PC-9 (cell line): ENCODE results near the gene TRMT1. TPM values are rescaled to one million over a fixed set of nuclear protein-coding genes. Genes with fewer than 3 reads are reported as not detected.

Experiments
- BruUV-seq: library from RNA; stranded (reverse); fragments of 400-500 nt; replicated peaks from 2 replicates; lab custom pipeline; 2021; lab: Mats Ljungman, UMichigan
- CTCF ChIA-PET: fragments of 300-600 bp; sonication (Branson Sonifier 250); formaldehyde crosslinking; loops from one replicate; lab custom pipeline; 2022; ENCODE audit warnings: antibody characterized with exemption; lab: Charles Lee
- POLR2A ChIA-PET: fragments of 300-600 bp; sonication (Branson Sonifier 250); formaldehyde crosslinking; loops from one replicate; lab custom pipeline; 2022; ENCODE audit warnings: antibody characterized with exemption; ENCODE audit not compliant: unreplicated experiment; lab: Charles Lee
- DNase-seq, 2 experiments: peaks; one replicate each; pipeline versions ENCODE4 v3.0.0 to v3.0.0-alpha.2; 2015 to 2022; ENCODE audit warnings: mixed read lengths in 1 of 2
- H2AFZ ChIP-seq: fragments of 200-600 bp; sonication (generic); 2 replicates; pipeline ENCODE4 v1.8.1; 2017; ENCODE audit warnings: antibody characterized with exemption
- H3F3A ChIP-seq: fragments of 200-600 bp; sonication (generic); 2 replicates; pipeline ENCODE4 v1.8.1; 2017; ENCODE audit warnings: antibody characterized with exemption, mild to moderate bottlenecking, low read depth; ENCODE audit not compliant: insufficient read depth
- H3K27ac ChIP-seq: fragments of 200-600 bp; sonication (generic); 2 replicates; pipeline ENCODE4 v1.6.1; 2016; ENCODE audit warnings: mixed run types
- H3K27me3 ChIP-seq: fragments of 200-600 bp; sonication (generic); 2 replicates; pipeline ENCODE4 v1.6.1; 2016; ENCODE audit warnings: low read depth, mixed run types; ENCODE audit not compliant: insufficient read depth
- H3K36me3 ChIP-seq: fragments of 200-600 bp; sonication (generic); 2 replicates; pipeline ENCODE4 v1.6.1; 2016; ENCODE audit warnings: low read depth, mixed run types
- H3K4me1 ChIP-seq: fragments of 200-600 bp; sonication (generic); replicated peaks from 2 replicates; pipeline ENCODE4 v1.6.1; 2016; ENCODE audit warnings: mixed run types; ENCODE audit not compliant: insufficient read depth
- H3K4me2 ChIP-seq: fragments of 200-600 bp; sonication (generic); 2 replicates; pipeline ENCODE4 v1.6.1; 2017; ENCODE audit warnings: mixed run types
- H3K4me3 ChIP-seq: fragments of 200-600 bp; sonication (generic); 2 replicates; pipeline ENCODE4 v1.6.1; 2016; ENCODE audit warnings: mixed run types
- H3K79me2 ChIP-seq: fragments of 200-600 bp; sonication (generic); 2 replicates; pipeline ENCODE4 v1.6.1; 2017; ENCODE audit warnings: low read depth, mixed run types
- H3K9me2 ChIP-seq: fragments of 200-600 bp; sonication (generic); 2 replicates; pipeline ENCODE4 v1.8.1; 2017; ENCODE audit warnings: mild to moderate bottlenecking; ENCODE audit not compliant: insufficient read depth
- H3K9me3 ChIP-seq: fragments of 200-600 bp; sonication (generic); 2 replicates; pipeline ENCODE4 v1.8.1; 2016; ENCODE audit warnings: low read depth; ENCODE audit not compliant: insufficient read depth
- H4K20me1 ChIP-seq: fragments of 200-600 bp; sonication (generic); 2 replicates; pipeline ENCODE4 v1.8.1; 2017; ENCODE audit not compliant: insufficient read depth
- EZH2 ChIP-seq: fragments of 200-600 bp; sonication (generic); IDR thresholded peaks from 2 replicates; pipeline ENCODE4 v1.8.0; 2017; ENCODE audit warnings: antibody characterized with exemption, low read depth
- intact Hi-C: fragments of 100-400 bp; cut with micrococcal nuclease; formaldehyde crosslinking; loops from one replicate; pipeline ENCODE4 v1.10.0; 2022; ENCODE audit not compliant: unreplicated experiment
- total RNA-seq: library from RNA; stranded (reverse); gene quantifications from 2 replicates; pipeline ENCODE4 v1.2.3, GENCODE V29; 2021
- TF ChIP-seq, protein P1 (sequence below): fragments of 200-600 bp; sonication (generic); conservative IDR thresholded peaks from 2 replicates; pipeline ENCODE4 v1.6.1; 2017; ENCODE audit warnings: mixed run types, antibody characterized with exemption, mild to moderate bottlenecking, moderate library complexity

TRMT1 gene
- total RNA-seq, 1 experiment from 2014 or later = 44.1 TPM

DNA sequence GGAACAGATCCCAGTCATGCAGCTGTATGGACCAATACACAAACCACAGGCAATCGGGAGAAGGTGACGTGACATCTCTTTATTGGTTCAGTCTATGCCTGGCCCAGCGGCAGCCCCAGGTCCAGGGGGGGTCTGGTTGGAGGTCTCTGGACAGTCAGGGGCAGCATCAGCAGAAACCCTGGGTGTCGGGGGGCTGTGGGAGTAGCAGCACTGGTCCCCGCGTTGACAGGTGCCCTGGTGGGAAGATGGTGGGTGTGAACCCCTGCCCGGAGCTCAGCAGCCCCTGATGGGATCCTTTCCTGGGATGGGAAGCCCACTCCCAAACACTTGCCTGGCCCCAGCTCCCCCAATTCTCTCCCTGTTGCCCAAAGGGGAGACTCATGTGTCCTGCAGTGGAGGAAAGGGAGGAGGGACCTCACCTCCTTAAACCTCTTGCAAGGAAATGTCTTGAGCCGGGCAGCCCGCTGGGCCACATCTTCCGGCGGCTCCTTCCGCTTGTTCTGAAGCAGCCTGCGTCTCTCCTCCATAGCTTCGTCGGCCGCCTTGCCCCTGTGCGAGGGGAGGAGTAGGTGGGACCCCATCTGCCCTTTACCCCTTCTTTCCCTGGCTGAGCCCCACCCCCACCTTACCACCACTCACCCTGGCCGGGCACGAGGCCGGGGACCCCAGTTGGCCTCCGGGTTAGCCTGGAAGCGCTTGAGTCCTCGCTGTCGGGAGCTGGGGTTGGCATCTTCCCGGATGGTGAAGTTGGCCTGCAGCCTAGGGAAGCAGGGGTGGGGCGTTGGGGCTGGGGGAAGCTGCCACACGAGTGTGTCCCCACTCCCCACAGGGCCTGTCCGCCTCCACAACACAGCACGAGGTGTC, 11.5 kb downstream of the TRMT1 start:
- CTCF ChIA-PET = interaction anchor here (0.7 kb wide), 1 partner anchor 37 kb away, joined by 14 read pairs; no protein-coding TSS in a partner anchor
- Histone ChIP-seq H3K27ac (no peak overlapping the region), H3K4me2 (no peak overlapping the region), H3K9me3 (no peaks in the 10 kb centered on the region), H3K4me3 (no peak overlapping the region), H3K79me2 (no peaks in the 10 kb centered on the region), H2AFZ (no peak overlapping the region), H3K36me3 (peaks cover 7% of the 10 kb centered on the region; the same call in 1 of the 2 replicates), H3K4me1 (no peaks in the 10 kb centered on the region), H3K27me3 (no peaks in the 10 kb centered on the region), H3F3A (peaks cover 13% of the 10 kb centered on the region; the same call in 1 of the 2 replicates), H3K9me2 (no peaks in the 10 kb centered on the region), H4K20me1 (peaks cover 8% of the 10 kb centered on the region; the same call in 1 of the 2 replicates)
- BruUV-seq = TSS peak; percentile 13
- TF ChIP-seq, protein P1, sequence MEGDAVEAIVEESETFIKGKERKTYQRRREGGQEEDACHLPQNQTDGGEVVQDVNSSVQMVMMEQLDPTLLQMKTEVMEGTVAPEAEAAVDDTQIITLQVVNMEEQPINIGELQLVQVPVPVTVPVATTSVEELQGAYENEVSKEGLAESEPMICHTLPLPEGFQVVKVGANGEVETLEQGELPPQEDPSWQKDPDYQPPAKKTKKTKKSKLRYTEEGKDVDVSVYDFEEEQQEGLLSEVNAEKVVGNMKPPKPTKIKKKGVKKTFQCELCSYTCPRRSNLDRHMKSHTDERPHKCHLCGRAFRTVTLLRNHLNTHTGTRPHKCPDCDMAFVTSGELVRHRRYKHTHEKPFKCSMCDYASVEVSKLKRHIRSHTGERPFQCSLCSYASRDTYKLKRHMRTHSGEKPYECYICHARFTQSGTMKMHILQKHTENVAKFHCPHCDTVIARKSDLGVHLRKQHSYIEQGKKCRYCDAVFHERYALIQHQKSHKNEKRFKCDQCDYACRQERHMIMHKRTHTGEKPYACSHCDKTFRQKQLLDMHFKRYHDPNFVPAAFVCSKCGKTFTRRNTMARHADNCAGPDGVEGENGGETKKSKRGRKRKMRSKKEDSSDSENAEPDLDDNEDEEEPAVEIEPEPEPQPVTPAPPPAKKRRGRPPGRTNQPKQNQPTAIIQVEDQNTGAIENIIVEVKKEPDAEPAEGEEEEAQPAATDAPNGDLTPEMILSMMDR = no peak
- no peak for TF ChIP-seq EZH2
- intact Hi-C loops = no loop called here
- POLR2A ChIA-PET = no interaction called here
- DNase-seq = no peak

DNA sequence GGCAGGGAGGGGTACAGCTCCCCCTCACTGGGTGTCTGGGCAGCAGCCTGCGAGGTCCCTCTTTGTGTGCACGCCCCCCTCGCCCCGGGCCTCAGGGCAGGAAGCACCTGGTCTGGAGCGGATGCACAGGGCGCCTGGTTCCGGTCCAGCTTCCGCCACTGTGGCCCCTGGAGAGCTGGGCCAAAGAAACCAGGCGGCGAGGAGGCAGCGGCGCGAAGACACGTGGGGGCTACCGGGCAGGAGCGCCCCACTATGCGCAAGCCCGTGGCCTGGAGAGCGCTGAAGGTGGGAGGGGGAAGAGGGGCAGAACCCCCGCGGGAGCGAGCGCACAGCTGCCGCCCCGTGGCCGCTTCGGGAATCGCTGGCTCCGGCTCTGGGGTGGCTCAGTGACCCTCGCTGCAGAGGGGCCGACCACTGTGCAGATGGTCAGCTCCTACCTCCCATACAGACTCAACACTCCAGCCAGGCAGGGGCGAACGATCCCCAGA, 12.1 kb downstream of the TRMT1 start:
- Histone ChIP-seq H3K4me1 (no peaks in the 10 kb centered on the region), H3K36me3 (peaks cover 7% of the 10 kb centered on the region; the same call in 1 of the 2 replicates), H3K27me3 (no peaks in the 10 kb centered on the region), H4K20me1 (peaks cover 8% of the 10 kb centered on the region; the same call in 1 of the 2 replicates), H3K4me2 (no peak overlapping the region), H3K27ac (no peak overlapping the region), H3K4me3 (no peak overlapping the region), H2AFZ (no peak overlapping the region), H3K9me2 (no peaks in the 10 kb centered on the region), H3F3A (peaks cover 13% of the 10 kb centered on the region; the same call in 1 of the 2 replicates), H3K79me2 (no peaks in the 10 kb centered on the region), H3K9me3 (no peaks in the 10 kb centered on the region)
- TF ChIP-seq EZH2 = no peak
- TF ChIP-seq, protein P1 = no peak; the same call in 1 of the 2 replicates
- POLR2A ChIA-PET = no interaction called here
- CTCF ChIA-PET = no interaction called here
- intact Hi-C loops = no loop called here
- DNase-seq = no peak
- no TSS peak for BruUV-seq

DNA sequence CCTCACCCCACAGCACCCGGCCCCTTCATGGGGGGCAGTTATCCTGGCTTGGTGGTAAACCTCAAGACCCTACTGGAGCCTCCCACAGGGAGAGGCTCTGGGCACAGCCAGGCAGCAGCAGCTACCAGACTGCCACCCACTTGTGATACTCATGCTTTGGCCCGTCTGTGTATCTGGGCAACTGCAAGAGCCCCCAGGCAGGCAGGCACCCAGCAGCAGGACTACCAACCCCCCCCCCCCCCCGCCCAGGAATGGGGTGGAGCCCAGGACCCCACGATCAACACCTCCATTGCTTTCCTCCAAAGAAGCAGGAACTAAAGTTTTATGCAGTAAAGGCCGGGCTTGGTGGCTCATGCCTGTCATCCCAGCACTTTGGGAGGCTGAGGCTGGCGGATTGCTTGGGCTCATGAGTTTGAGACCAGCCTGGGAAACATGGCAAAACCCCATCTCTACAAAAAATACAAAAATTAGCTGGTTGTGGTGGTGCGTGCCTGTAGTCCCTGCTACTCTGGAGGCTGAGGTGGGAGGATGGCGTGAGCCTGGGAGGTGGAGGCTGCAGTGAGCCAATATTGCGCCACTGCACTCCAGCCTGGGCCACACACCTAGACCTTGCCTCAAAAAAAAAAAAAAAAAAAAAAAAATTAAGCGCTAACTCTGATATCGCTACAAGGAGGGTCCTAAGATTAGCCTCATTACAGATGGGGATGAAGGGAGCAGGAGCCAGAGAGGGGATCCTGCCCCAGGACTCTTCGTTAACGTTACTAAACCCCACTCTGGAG, 12.8 kb downstream of the TRMT1 start:
- Histone ChIP-seq H3K36me3 (peaks cover 7% of the 10 kb centered on the region; the same call in 1 of the 2 replicates), H3K9me2 (no peaks in the 10 kb centered on the region), H3K4me2 (no peak overlapping the region), H3K9me3 (no peaks in the 10 kb centered on the region), H3K4me3 (no peak overlapping the region), H3F3A (peaks cover 13% of the 10 kb centered on the region; the same call in 1 of the 2 replicates), H3K27ac (no peak overlapping the region), H3K4me1 (no peaks in the 10 kb centered on the region), H3K27me3 (no peaks in the 10 kb centered on the region), H4K20me1 (peaks cover 8% of the 10 kb centered on the region; the same call in 1 of the 2 replicates), H2AFZ (no peak overlapping the region), H3K79me2 (no peaks in the 10 kb centered on the region)
- no TSS peak for BruUV-seq
- no peak for TF ChIP-seq EZH2
- TF ChIP-seq, protein P1 = no peak
- ChIA-PET POLR2A (no interaction called here), CTCF (no interaction called here)
- no peak for DNase-seq
- intact Hi-C loops = no loop called here
